Sciatic nerve (tissue), 2 donors: ENCODE measurements around the gene RHBDL2. TPM values are rescaled to one million over a fixed set of nuclear protein-coding genes. Genes with fewer than 3 reads are reported as not detected.

ENCODE experiments used
- ATAC-seq: fragments of 200-7000 bp; cut with Tn5 transposase; one replicate; pipeline ENCODE4 v1.9.1; 2020; ENCODE audit warnings: mild to moderate bottlenecking, moderate library complexity
- DNase-seq: peaks from one replicate; pipeline ENCODE4 v3.0.0-alpha.2; 2020; ENCODE audit warnings: low spot score
- intact Hi-C: fragments of 100-400 bp; cut with DNase I; formaldehyde crosslinking; loops from one replicate; pipeline ENCODE4 v1.14.2; 2022
- total RNA-seq: library from RNA; stranded (reverse); fragmentation: NEBNext Ultra II Directional; extraction: Animal tissue kit (Norgen Biotek cat#: 25700); gene quantifications from one replicate; pipeline ENCODE4 v1.2.1, GENCODE V29; 2021
- donor health status: DM: no; HTN: no; CAD: no.
- donor health status: DM: no; HTN: no; CAD: no.

The RHBDL2 gene
- total RNA-seq, 1 donor from 2014 or later, result 0.22 TPM

- no peak for DNase-seq
- intact Hi-C loops, result no loop called here
- ATAC-seq, result no peak
These were observed 48.7 kb downstream of the RHBDL2 start for GRCh38 chr1:38892976-38893375.

- DNase-seq (no peak), ATAC-seq (no peak)
- intact Hi-C loops, result no loop called here
These were observed 49.9 kb downstream of the RHBDL2 start for GRCh38 chr1:38891753-38892152.

- no peak for ATAC-seq
- intact Hi-C loops, result no loop called here
These were observed 52.0 kb downstream of the RHBDL2 start for GRCh38 chr1:38889589-38889988.

GRCh38 chr1:38888423-38889333 is 53.0 kb downstream of the RHBDL2 start:
- ATAC-seq, result no peak
- no peak for DNase-seq
- intact Hi-C loops, result no loop called here

More at GRCh38 chr1:38889589-38889988, 52.0 kb downstream of the RHBDL2 start:
- no peak for DNase-seq

- intact Hi-C loops, result no loop called here
- ATAC-seq, result no peak
These were observed 56.5 kb downstream of the RHBDL2 start for GRCh38 chr1:38885092-38885491.

GRCh38 chr1:38881487-38881886 is 60.1 kb downstream of the RHBDL2 start, which contains the start of gene GJA9:
GJA9 (minus strand) TSS chr1:38881587; CDS start chr1:38876098, 5,489 bp downstream.
- intact Hi-C loops, result no loop called here
- no peak for ATAC-seq
- no peak for DNase-seq

More at GRCh38 chr1:38885092-38885491, 56.5 kb downstream of the RHBDL2 start:
- no peak for DNase-seq

GRCh38 chr1:38875811-38876210 is 65.8 kb downstream of the RHBDL2 start:
- no peak for DNase-seq
- intact Hi-C loops, result no loop called here
- ATAC-seq, result no peak

GRCh38 chr1:38873027-38873969 is 68.3 kb downstream of the RHBDL2 start, which contains the start of gene MYCBP:
MYCBP (minus strand) TSS chr1:38873348; CDS start chr1:38873305, 43 bp downstream.
- DNase-seq (peak; percentile 97), ATAC-seq (peak; percentile 100)
- intact Hi-C loops, result no loop called here

GRCh38 chr1:38872401-38873026 is 69.1 kb downstream of the RHBDL2 start:
- intact Hi-C loops, result no loop called here
- ATAC-seq, result no peak
- DNase-seq, result no peak

GRCh38 chr1:38870996-38871395 is 70.6 kb downstream of the RHBDL2 start:
- intact Hi-C loops, result no loop called here
- DNase-seq (no peak), ATAC-seq (no peak)

GRCh38 chr1:38867208-38867607 is 74.4 kb downstream of the RHBDL2 start:
- ATAC-seq (no peak), DNase-seq (no peak)
- intact Hi-C loops, result no loop called here

GRCh38 chr1:38865112-38865715 is 76.4 kb downstream of the RHBDL2 start:
- no peak for DNase-seq
- no peak for ATAC-seq
- intact Hi-C loops, result no loop called here

GRCh38 chr1:38860454-38860795 is 81.2 kb downstream of the RHBDL2 start:
- no peak for DNase-seq
- intact Hi-C loops, result no loop called here

GRCh38 chr1:38859561-38860453 is 81.8 kb downstream of the RHBDL2 start, which contains the start of gene RRAGC:
RRAGC (minus strand) TSS chr1:38859772; CDS start chr1:38859646, 126 bp downstream.
- ATAC-seq, result peak; percentile 100

More at GRCh38 chr1:38860454-38860795, 81.2 kb downstream of the RHBDL2 start:
- ATAC-seq, result no peak

GRCh38 chr1:38858833-38859560 is 82.6 kb downstream of the RHBDL2 start:
- DNase-seq, result peak; percentile 75
- intact Hi-C loops, result no loop called here
- ATAC-seq, result peak; percentile 5

More at GRCh38 chr1:38859561-38860453, 81.8 kb downstream of the RHBDL2 start, which contains the start of gene RRAGC:
- DNase-seq, result peak; percentile 100
- intact Hi-C loops, result no loop called here

- ATAC-seq (no peak), DNase-seq (no peak)
- intact Hi-C loops, result no loop called here
These were observed 88.8 kb downstream of the RHBDL2 start for GRCh38 chr1:38852780-38853179.

- ATAC-seq, result no peak
- DNase-seq, result no peak
- intact Hi-C loops, result no loop called here
These were observed 93.6 kb downstream of the RHBDL2 start for GRCh38 chr1:38848071-38848470.
